ENCODE measurements around the gene FAM98C.
"Not testable (repeated sequence)": the region's sequence is repeated elsewhere in the genome, so short reads cannot be mapped to it uniquely, and the experiment has no call there.

- not testable (repeated sequence) for TF ChIP-seq CTCF, POLR2AphosphoS5 (IDR thresholded peaks at IDR 0.05)
Measured at GRCh38 chr19:38427035-38427677, 24.3 kb downstream of the FAM98C start.

Data from prostate gland (tissue), 2 donors.